ENCODE data around the gene ERC1.

DNA sequence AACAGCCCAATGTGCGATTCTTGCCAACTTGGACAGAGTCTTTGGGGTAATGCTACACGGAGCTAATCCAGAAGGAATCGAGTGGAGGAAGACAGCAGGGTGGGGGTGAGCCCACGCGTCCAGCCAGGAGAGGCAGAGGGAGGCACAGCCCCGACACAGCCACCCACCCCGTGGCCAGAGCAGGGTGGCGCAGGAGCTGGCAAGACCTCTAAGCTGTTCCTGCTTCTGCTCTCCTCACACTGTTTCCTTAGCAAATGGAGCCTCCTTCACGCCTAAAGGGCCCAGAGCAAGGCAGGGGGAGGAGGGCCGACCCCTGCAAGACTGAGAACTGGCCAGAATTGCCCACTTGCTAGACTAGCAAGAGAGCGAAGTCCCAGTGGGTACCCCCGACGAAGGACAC lies 511.8 kb downstream of the ERC1 start:
- TF ChIP-seq, protein P1, sequence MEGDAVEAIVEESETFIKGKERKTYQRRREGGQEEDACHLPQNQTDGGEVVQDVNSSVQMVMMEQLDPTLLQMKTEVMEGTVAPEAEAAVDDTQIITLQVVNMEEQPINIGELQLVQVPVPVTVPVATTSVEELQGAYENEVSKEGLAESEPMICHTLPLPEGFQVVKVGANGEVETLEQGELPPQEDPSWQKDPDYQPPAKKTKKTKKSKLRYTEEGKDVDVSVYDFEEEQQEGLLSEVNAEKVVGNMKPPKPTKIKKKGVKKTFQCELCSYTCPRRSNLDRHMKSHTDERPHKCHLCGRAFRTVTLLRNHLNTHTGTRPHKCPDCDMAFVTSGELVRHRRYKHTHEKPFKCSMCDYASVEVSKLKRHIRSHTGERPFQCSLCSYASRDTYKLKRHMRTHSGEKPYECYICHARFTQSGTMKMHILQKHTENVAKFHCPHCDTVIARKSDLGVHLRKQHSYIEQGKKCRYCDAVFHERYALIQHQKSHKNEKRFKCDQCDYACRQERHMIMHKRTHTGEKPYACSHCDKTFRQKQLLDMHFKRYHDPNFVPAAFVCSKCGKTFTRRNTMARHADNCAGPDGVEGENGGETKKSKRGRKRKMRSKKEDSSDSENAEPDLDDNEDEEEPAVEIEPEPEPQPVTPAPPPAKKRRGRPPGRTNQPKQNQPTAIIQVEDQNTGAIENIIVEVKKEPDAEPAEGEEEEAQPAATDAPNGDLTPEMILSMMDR (conservative IDR thresholded peaks at IDR 0.05; ENCODE audit: low read depth, low read length) = no peak
- TF ChIP-seq EZH2phosphoT487 (IDR thresholded peaks at IDR 0.05; ENCODE audit: borderline replicate concordance, low read length) (no peak), EZH2 (IDR thresholded peaks at IDR 0.05; ENCODE audit: low read length, unreplicated experiment) (no peak)
